Endodermal cell (in vitro differentiated cells): ENCODE results near the gene BMP2K. TPM values are rescaled to one million over a fixed set of nuclear protein-coding genes. Genes with fewer than 3 reads are reported as not detected.

Experiments used
- DNase-seq: peaks from one replicate; pipeline ENCODE4 v3.0.0-alpha.2; 2017
- H3K27ac ChIP-seq: 2 replicates; pipeline ENCODE4 v1.5.1; 2013; ENCODE audit warnings: mild to moderate bottlenecking, low read depth, low read length, moderate library complexity
- H3K27me3 ChIP-seq: 2 replicates; pipeline ENCODE4 v1.6.1; 2013; ENCODE audit warnings: mild to moderate bottlenecking, low read length, moderate library complexity; ENCODE audit not compliant: insufficient read depth, control insufficient read depth, poor library complexity, severe bottlenecking
- H3K36me3 ChIP-seq: 2 replicates; pipeline ENCODE4 v1.7.0; 2013; ENCODE audit warnings: mild to moderate bottlenecking, low read length, moderate library complexity; ENCODE audit not compliant: control insufficient read depth, insufficient read depth
- H3K4me1 ChIP-seq: one replicate; pipeline ENCODE4 v1.7.0; 2013; ENCODE audit warnings: low read length; ENCODE audit not compliant: control insufficient read depth, insufficient read depth
- H3K4me3 ChIP-seq: 2 replicates; pipeline ENCODE4 v1.5.1; 2013; ENCODE audit warnings: mild to moderate bottlenecking, low read length, moderate library complexity
- H3K9ac ChIP-seq: 2 replicates; pipeline ENCODE4 v1.6.1; 2013; ENCODE audit warnings: mild to moderate bottlenecking, low read length, moderate library complexity; ENCODE audit not compliant: poor library complexity, severe bottlenecking; ENCODE audit errors: extremely low read depth
- H3K9me3 ChIP-seq: 2 replicates; pipeline ENCODE4 v1.6.1; 2013; ENCODE audit warnings: mild to moderate bottlenecking, low read length, moderate library complexity; ENCODE audit not compliant: control insufficient read depth
- H3K27ac Mint-ChIP-seq: 2 replicates; pipeline ENCODE4 v1.8.0; 2020; ENCODE audit warnings: mixed read lengths
- H3K27me3 Mint-ChIP-seq: 2 replicates; pipeline ENCODE4 v1.8.0; 2021; ENCODE audit warnings: mild to moderate bottlenecking, mixed read lengths; ENCODE audit not compliant: insufficient read depth
- H3K36me3 Mint-ChIP-seq: 2 replicates; pipeline ENCODE4 v1.8.0; 2020; ENCODE audit warnings: low read depth, mixed read lengths
- H3K4me1 Mint-ChIP-seq: 2 replicates; pipeline ENCODE4 v1.8.0; 2020; ENCODE audit warnings: mixed read lengths
- H3K4me3 Mint-ChIP-seq: 2 replicates; pipeline ENCODE4 v1.8.0; 2020; ENCODE audit warnings: mild to moderate bottlenecking, moderate library complexity, mixed read lengths
- H3K9me3 Mint-ChIP-seq: 2 replicates; pipeline ENCODE4 v1.8.0; 2020; ENCODE audit warnings: mild to moderate bottlenecking, mixed read lengths
- WGBS, 2 experiments: methylation state at CpG; one replicate each; pipeline versions ENCODE4 v1.1.5 to v1.1.7; 2013; ENCODE audit warnings: missing lambda C conversion rate in 2 of 2, mixed read lengths in 1 of 2; ENCODE audit not compliant: insufficient coverage in 1 of 2, insufficient read length in 1 of 2; 5-methylcytosine and 5-hydroxymethylcytosine counted together
- total RNA-seq, 2 donors: library from RNA; stranded (reverse); fragmentation: NEBNext Ultra II Directional in 1 of 2; extraction: Animal tissue kit (Norgen Biotek cat#: 25700) in 1 of 2; gene quantifications; 2 replicates in 1 of 2; 3 replicates in 1 of 2; pipeline ENCODE4 v1.2.1, GENCODE V29; 2021
- TF ChIP-seq, protein P1 (sequence below): fragments of 200-600 bp; sonication (generic); conservative IDR thresholded peaks from 2 replicates; pipeline ENCODE4 v1.5.0; 2021; ENCODE audit warnings: antibody characterized with exemption, mild to moderate bottlenecking

The BMP2K gene
- total RNA-seq, 2 donors from 2014 or later, result 39.4 to 49.1 TPM

DNA sequence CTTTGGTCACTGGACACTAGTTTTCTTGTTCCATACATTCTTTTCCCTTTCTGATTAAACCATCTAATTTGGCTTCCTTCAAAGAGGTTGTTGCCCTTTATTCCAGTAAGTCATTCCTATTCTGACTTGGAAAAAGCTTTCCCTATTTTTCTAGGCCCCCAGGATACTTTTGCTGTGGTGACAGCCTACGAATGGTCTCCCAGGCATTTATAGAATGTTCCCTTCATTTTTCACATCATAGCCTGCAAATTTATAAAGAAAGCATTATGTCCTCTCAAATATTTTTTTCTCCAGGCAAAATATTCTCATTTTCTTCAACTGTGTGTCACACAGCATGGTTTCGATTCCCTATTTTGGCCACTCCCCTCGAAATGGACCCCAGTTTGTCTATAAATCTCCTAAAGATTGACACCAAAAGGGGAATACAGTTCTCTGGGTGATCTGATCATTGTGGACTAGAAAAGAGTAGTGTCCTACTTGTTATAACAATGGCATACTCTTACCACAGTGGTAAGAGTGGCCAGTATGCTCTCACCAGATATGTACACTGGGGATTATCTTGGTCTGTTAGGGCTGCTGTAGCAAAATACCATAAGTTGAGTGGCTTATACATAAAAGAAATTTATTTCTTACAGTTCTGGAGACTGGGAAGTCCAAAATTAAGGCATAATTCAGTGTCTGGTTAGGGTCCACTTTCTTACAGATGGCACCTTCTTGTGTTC lies 41.5 kb upstream of the BMP2K start:
- TF ChIP-seq, protein P1, sequence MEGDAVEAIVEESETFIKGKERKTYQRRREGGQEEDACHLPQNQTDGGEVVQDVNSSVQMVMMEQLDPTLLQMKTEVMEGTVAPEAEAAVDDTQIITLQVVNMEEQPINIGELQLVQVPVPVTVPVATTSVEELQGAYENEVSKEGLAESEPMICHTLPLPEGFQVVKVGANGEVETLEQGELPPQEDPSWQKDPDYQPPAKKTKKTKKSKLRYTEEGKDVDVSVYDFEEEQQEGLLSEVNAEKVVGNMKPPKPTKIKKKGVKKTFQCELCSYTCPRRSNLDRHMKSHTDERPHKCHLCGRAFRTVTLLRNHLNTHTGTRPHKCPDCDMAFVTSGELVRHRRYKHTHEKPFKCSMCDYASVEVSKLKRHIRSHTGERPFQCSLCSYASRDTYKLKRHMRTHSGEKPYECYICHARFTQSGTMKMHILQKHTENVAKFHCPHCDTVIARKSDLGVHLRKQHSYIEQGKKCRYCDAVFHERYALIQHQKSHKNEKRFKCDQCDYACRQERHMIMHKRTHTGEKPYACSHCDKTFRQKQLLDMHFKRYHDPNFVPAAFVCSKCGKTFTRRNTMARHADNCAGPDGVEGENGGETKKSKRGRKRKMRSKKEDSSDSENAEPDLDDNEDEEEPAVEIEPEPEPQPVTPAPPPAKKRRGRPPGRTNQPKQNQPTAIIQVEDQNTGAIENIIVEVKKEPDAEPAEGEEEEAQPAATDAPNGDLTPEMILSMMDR, result no peak
- no peaks in the 10 kb centered on the region for H3K36me3 Mint-ChIP-seq
- H3K27me3 Mint-ChIP-seq, result no peaks in the 10 kb centered on the region
- H3K4me3 ChIP-seq, result no peak overlapping the region
- no peak overlapping the region for H3K27ac ChIP-seq
- peaks cover 4% of the 10 kb centered on the region for H3K4me1 ChIP-seq
- no peak for DNase-seq
- no peak overlapping the region for H3K27ac Mint-ChIP-seq
- H3K9me3 ChIP-seq, result no peaks in the 10 kb centered on the region
- no peak overlapping the region for H3K4me3 Mint-ChIP-seq
- H3K4me1 Mint-ChIP-seq, result peaks cover 10% of the 10 kb centered on the region
- no peaks in the 10 kb centered on the region for H3K36me3 ChIP-seq
- no peak overlapping the region for H3K9ac ChIP-seq
- WGBS, 2 experiments, result 90 to 97% methylated on average over 1 to 3 of the region's 3 CpGs
- H3K27me3 ChIP-seq, result no peaks in the 10 kb centered on the region
- no peaks in the 10 kb centered on the region for H3K9me3 Mint-ChIP-seq

- no peak overlapping the region for H3K9ac ChIP-seq
These were observed 40.5 kb upstream of the BMP2K start for GRCh38 chr4:78735697-78736096.

DNA sequence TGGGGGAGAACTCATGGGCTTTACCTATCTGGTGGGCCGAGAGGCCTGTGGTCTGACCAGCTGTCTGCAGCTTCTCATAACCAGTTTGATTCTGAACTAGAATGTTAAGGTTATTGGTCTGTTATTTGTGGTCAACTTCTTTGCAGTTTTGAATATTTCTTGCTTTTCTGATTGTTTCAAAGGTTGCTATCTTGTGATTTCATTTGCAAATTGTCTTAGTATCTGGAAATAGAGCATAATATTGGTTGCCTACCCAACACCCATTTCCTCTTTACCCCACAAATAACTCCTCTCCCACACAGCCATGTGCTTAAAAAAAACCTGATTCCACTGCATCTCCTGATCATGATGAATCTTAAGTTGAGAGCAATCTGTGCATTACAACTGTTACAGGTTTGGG lies 39.1 kb upstream of the BMP2K start:
- no peak overlapping the region for H3K9ac ChIP-seq
- Mint-ChIP-seq H3K27me3 (no peaks in the 10 kb centered on the region), H3K4me1 (peaks cover 10% of the 10 kb centered on the region), H3K9me3 (no peaks in the 10 kb centered on the region), H3K27ac (no peak overlapping the region), H3K4me3 (no peak overlapping the region), H3K36me3 (no peaks in the 10 kb centered on the region)
- TF ChIP-seq, protein P1, result no peak
- no peak for DNase-seq
- H3K4me3 ChIP-seq, result no peak overlapping the region
- H3K27me3 ChIP-seq, result no peaks in the 10 kb centered on the region
- H3K27ac ChIP-seq, result no peak overlapping the region
- peaks cover 4% of the 10 kb centered on the region for H3K4me1 ChIP-seq
- H3K9me3 ChIP-seq, result no peaks in the 10 kb centered on the region
- H3K36me3 ChIP-seq, result no peaks in the 10 kb centered on the region
- WGBS, 2 experiments, result 83 to 90% methylated on average over 1 of the region's 1 CpG

More at GRCh38 chr4:78735697-78736096, 40.5 kb upstream of the BMP2K start:
- Mint-ChIP-seq H3K9me3 (no peaks in the 10 kb centered on the region), H3K27ac (no peak overlapping the region), H3K4me1 (peaks cover 10% of the 10 kb centered on the region), H3K4me3 (no peak overlapping the region), H3K27me3 (no peaks in the 10 kb centered on the region), H3K36me3 (no peaks in the 10 kb centered on the region)
- TF ChIP-seq, protein P1, result no peak
- H3K4me1 ChIP-seq, result peaks cover 4% of the 10 kb centered on the region
- no peaks in the 10 kb centered on the region for H3K27me3 ChIP-seq
- H3K36me3 ChIP-seq, result no peaks in the 10 kb centered on the region
- H3K4me3 ChIP-seq, result no peak overlapping the region
- no peak overlapping the region for H3K27ac ChIP-seq
- no peaks in the 10 kb centered on the region for H3K9me3 ChIP-seq
- DNase-seq, result no peak
